HG03378 (cell line): Measurements from ENCODE around the gene PCDH18.
"Not testable (repeated sequence)": the region's sequence is repeated elsewhere in the genome, so short reads cannot be mapped to it uniquely, and the experiment has no call there.

ENCODE experiments used
- ATAC-seq: cut with Tn5 transposase; IDR thresholded peaks from one replicate; pipeline ENCODE4 v1.9.1; 2021; ENCODE audit warnings: mild to moderate bottlenecking, moderate library complexity; ENCODE audit not compliant: unreplicated experiment

The PCDH18 gene

GRCh38 chr4:137531168-137531985 is 917 bp downstream of the PCDH18 start:
- ATAC-seq, result no peak

- no peak for ATAC-seq
Measured at GRCh38 chr4:137530176-137530575, 2.1 kb downstream of the PCDH18 start.

GRCh38 chr4:137529432-137529831 is 2.9 kb downstream of the PCDH18 start:
- no peak for ATAC-seq

GRCh38 chr4:137528673-137529072 is 3.6 kb downstream of the PCDH18 start:
- no peak for ATAC-seq

GRCh38 chr4:137526681-137527080 is 5.6 kb downstream of the PCDH18 start:
- no peak for ATAC-seq

- no peak for ATAC-seq
Measured at GRCh38 chr4:137524725-137525369, 7.4 kb downstream of the PCDH18 start.

GRCh38 chr4:137523329-137523728 is 9.0 kb downstream of the PCDH18 start:
- no peak for ATAC-seq

GRCh38 chr4:137521053-137521452 is 11.2 kb downstream of the PCDH18 start:
- ATAC-seq, result no peak

GRCh38 chr4:137519406-137519805 is 12.9 kb downstream of the PCDH18 start:
- no peak for ATAC-seq

GRCh38 chr4:137517323-137517722 is 15.0 kb downstream of the PCDH18 start:
- not testable (repeated sequence) for ATAC-seq

- ATAC-seq, result no peak
Measured at GRCh38 chr4:137514406-137515111, 17.7 kb downstream of the PCDH18 start.

GRCh38 chr4:137510557-137511265 is 21.6 kb downstream of the PCDH18 start:
- no peak for ATAC-seq

- ATAC-seq, result no peak
Measured at GRCh38 chr4:137509855-137510282, 22.4 kb downstream of the PCDH18 start.

- no peak for ATAC-seq
Measured at GRCh38 chr4:137502339-137503129, 29.8 kb downstream of the PCDH18 start.

- ATAC-seq, result not testable (repeated sequence)
Measured at GRCh38 chr4:137496267-137496666, 36.0 kb downstream of the PCDH18 start.

- ATAC-seq, result no peak
Measured at GRCh38 chr4:137495578-137495977, 36.7 kb downstream of the PCDH18 start.

- ATAC-seq, result not testable (repeated sequence)
Measured at GRCh38 chr4:137483313-137483959, 48.9 kb downstream of the PCDH18 start.

- ATAC-seq, result not testable (repeated sequence)
Measured at GRCh38 chr4:137479657-137480056, 52.6 kb downstream of the PCDH18 start.

- ATAC-seq, result no peak
Measured at GRCh38 chr4:137476345-137476744, 55.9 kb downstream of the PCDH18 start.
